GM18519 (cell line): ENCODE measurements around the gene CAGE1.
A peak's percentile ranks its signal among the peaks of the same experiment; 100 is the strongest.
"Not testable (repeated sequence)": the region's sequence is repeated elsewhere in the genome, so short reads cannot be mapped to it uniquely, and the experiment has no call there.

ENCODE experiments used
- ATAC-seq: cut with Tn5 transposase; IDR thresholded peaks from one replicate; pipeline ENCODE4 v1.9.1; 2021; ENCODE audit warnings: mild to moderate bottlenecking, moderate library complexity; ENCODE audit not compliant: unreplicated experiment, low FRiP score

CAGE1 gene

GRCh38 chr6:7341989-7342742 is 47.4 kb downstream of the CAGE1 start:
- ATAC-seq = no peak

GRCh38 chr6:7341271-7341670 is 48.3 kb downstream of the CAGE1 start:
- no peak for ATAC-seq

- ATAC-seq = not testable (repeated sequence)
These were observed 50.4 kb downstream of the CAGE1 start for GRCh38 chr6:7339007-7339732.

- no peak for ATAC-seq
These were observed 51.5 kb downstream of the CAGE1 start for GRCh38 chr6:7338031-7338430.

- ATAC-seq = no peak
These were observed 54.0 kb downstream of the CAGE1 start for GRCh38 chr6:7335519-7335918.

GRCh38 chr6:7334685-7335084 is 54.9 kb downstream of the CAGE1 start:
- ATAC-seq = no peak

- ATAC-seq = no peak
These were observed 57.3 kb downstream of the CAGE1 start for GRCh38 chr6:7332090-7332745.

- no peak for ATAC-seq
These were observed 58.1 kb downstream of the CAGE1 start for GRCh38 chr6:7331452-7331851.

GRCh38 chr6:7328243-7328642 is 61.3 kb downstream of the CAGE1 start:
- ATAC-seq = peak; percentile 41

GRCh38 chr6:7325750-7326149 is 63.8 kb downstream of the CAGE1 start:
- no peak for ATAC-seq

GRCh38 chr6:7324520-7324919 is 65.0 kb downstream of the CAGE1 start:
- peak; percentile 48 for ATAC-seq

GRCh38 chr6:7323074-7323473 is 66.5 kb downstream of the CAGE1 start:
- no peak for ATAC-seq

- ATAC-seq = not testable (repeated sequence)
These were observed 67.7 kb downstream of the CAGE1 start for GRCh38 chr6:7321866-7322265.

- not testable (repeated sequence) for ATAC-seq
These were observed 70.1 kb downstream of the CAGE1 start for GRCh38 chr6:7319406-7319805.

- no peak for ATAC-seq
These were observed 72.0 kb downstream of the CAGE1 start for GRCh38 chr6:7317538-7317937.

GRCh38 chr6:7316658-7317533 is 72.6 kb downstream of the CAGE1 start:
- ATAC-seq = no peak

GRCh38 chr6:7315948-7316365 is 73.6 kb downstream of the CAGE1 start:
- ATAC-seq = no peak

GRCh38 chr6:7315087-7315947 is 74.2 kb downstream of the CAGE1 start:
- ATAC-seq = not testable (repeated sequence)

- ATAC-seq = no peak
These were observed 75.1 kb downstream of the CAGE1 start for GRCh38 chr6:7314414-7314813.
